HG03175 (cell line): ENCODE results near the gene CPLANE2.

ENCODE experiments used
- ATAC-seq: cut with Tn5 transposase; IDR thresholded peaks from one replicate; pipeline ENCODE4 v1.9.1; 2021; ENCODE audit warnings: mild to moderate bottlenecking, moderate library complexity; ENCODE audit not compliant: unreplicated experiment

Gene CPLANE2

GRCh38 chr1:16191916-16192546 lies 45.0 kb downstream of the CPLANE2 start:
- ATAC-seq: no peak

- ATAC-seq: no peak
Measured at GRCh38 chr1:16191309-16191708, 45.7 kb downstream of the CPLANE2 start.

GRCh38 chr1:16189921-16190621 lies 46.9 kb downstream of the CPLANE2 start:
- no peak for ATAC-seq

GRCh38 chr1:16189003-16189402 lies 48.0 kb downstream of the CPLANE2 start:
- ATAC-seq: no peak

DNA sequence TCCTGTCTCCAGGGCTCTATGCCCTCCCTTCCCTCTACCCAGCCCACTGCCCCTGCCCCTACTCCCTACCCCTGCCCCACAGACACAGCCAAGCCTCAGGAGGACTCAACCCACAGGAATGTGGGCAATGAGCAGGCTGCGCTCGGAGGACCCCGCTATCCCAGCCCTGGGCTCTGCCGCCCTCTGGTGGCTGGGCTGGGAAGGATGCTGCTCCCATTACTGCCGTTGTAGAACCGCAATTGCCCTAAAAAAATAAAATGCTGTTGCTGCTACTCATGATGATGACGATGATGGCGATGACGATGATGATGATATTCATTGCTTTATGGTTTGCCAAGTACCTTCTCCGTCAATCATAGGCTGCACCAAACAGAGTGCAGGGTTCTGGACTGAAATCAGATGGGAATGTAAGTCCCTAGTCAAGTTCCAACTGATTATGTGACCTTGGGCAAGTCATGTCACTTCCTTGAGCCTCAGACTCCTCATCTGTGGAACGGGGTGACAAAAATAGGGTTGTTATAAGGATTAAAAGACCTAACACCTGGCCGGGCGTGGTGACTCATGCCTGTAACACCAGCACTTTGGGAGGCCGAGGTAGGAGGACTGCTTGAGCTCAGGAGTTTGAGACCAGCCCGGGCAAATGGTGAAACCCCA lies 49.1 kb downstream of the CPLANE2 start:
- ATAC-seq: no peak

DNA sequence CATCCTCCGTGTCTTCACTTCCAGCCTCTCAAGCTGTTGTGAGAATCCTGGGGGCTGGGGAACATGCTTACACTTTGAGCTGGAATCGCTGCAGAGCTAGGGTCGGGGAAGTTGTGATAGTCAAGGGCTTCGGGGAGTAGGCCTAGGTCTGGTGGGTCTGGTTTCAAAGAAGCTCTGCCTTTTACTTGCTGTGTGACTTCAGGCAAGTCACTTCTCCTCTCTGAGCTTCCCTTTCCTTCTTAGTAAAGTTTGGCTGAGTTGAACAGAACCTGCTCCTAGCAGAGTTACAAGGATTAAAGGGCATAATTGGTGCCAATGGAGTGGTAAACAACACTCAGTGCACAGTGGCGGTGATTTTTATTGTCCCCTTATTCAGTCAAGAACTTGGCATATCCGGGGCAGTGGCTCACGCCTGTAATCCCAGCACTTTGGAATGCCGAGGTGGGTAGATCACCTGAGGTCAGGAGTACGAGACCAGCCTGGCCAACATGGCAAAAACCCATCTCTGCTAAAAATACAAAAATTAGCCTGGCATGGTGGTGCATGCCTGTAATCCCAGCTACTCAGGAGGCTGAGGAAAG lies 50.2 kb downstream of the CPLANE2 start:
- no peak for ATAC-seq

- ATAC-seq: no peak
Measured at GRCh38 chr1:16184557-16185303, 52.3 kb downstream of the CPLANE2 start.

- no peak for ATAC-seq
Measured at GRCh38 chr1:16183765-16184556, 53.0 kb downstream of the CPLANE2 start.

DNA sequence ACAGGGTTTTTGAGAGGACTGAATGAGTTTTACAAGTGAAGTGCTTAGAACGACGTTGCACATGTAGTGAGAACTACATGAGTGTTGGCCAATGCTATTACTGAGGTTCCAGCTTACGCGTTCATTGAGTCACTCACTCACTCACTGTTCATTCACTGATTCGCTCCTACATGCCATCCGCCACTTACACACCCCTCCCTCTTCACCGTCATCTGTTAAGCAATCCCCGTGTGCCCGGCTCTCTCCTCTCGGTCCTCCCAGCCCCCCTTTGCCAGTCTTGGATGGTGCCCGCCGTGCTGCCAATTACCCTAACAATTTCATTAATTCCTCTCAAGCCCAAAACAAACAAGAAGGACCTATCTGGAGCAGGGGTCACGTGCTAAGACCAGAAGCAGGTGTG lies 53.8 kb downstream of the CPLANE2 start:
- no peak for ATAC-seq

GRCh38 chr1:16181887-16182719 lies 54.9 kb downstream of the CPLANE2 start:
- ATAC-seq: no peak
